GM21529 (cell line): ENCODE measurements around the gene CLDN16.

ENCODE experiments used
- ATAC-seq: cut with Tn5 transposase; IDR thresholded peaks from one replicate; pipeline ENCODE4 v1.9.1; 2021; ENCODE audit not compliant: unreplicated experiment

The CLDN16 gene

DNA sequence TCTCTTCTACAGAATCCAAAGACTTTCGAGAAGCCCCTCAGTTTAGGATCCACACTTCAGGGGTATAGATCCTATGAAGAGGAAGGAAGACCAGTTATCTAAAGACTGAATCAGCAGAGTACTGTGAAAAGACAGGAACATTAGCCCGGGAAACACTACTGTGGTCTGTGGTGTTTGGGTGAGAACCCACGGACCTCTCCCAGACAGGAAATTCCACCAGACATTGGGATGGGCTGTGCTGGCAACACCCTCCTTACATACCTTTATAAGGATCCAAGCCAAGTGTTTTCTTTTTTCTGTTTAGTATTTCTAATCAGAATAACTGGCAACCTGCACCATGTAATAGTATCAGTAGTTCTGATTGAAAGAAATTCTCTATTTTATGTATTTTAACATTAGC, 47.7 kb downstream of the CLDN16 start:
- ATAC-seq, result no peak

DNA sequence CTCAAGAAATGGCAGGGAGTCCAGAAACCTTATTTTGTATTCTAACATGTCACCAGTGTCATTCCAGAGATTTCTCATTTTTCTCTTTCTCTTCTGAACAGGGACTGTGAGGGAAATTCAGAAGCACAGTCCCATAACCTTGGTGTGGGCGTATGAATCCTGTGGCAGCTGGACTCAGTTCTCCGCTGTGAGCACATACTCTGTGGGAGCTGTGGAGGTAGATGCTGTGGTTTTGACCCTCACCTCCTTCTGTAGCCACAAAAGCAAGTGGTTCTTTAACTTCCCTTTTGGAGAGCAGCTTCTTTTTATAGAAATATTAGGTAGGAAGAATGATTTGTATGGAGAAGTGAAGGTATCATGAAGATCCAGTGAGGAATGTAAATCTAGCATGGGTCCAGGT, 48.4 kb downstream of the CLDN16 start:
- ATAC-seq, result no peak

DNA sequence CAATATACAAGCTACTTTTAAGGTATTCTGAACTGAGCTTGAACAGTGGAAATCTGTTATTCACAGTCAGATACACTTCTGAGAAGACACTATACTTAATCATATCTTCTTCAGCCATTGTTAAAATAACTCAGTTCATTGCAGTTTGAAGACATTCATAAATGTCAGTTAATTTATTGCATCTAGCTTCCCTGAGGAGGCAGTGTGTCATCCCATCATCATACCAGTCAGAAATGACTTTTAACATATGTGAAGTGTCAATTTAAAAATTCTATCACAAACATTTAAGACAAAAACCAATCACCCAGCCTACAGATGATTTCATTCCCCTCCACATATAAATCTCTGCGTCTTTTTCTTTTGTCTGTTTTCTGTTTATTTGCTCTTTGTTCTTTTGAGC, 54.3 kb downstream of the CLDN16 start:
- ATAC-seq, result no peak

DNA sequence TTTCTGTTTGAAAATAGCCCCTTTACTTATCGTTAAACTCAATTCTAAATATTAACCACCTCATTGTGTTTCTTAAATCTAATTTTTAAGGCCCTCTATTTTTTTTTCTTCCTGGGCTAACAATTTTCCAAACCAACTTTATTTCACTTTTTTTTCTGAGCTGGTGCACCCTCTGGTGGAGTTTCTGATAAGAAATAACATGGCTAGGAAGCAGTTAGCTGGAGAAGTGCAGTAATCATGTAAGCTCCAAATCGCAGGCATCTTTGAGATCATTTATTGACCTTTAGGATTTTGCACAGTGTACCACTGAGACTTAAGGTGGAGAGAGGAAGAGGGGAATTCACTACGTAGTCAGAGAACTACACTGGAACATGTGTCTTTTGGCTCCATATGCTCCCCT, 55.3 kb downstream of the CLDN16 start:
- ATAC-seq, result no peak

DNA sequence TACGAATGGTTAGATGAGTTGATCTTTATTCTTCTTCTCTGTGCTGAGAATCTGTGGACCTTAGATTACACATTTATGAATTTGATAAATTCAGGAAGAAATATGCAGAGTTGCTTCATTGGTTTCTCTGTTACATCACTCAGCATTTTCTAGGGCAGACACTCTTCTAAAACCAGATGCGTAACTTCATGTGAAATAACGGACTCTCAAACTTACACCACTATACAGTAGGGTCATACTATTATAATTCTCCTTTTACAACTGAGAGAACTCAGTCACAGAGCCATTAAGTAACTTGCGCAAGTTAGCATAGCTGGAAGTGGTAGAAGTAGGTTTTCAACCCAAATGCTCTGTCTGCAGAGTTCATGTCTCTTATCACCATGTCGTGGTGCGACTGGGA, 56.0 kb downstream of the CLDN16 start:
- ATAC-seq, result no peak

DNA sequence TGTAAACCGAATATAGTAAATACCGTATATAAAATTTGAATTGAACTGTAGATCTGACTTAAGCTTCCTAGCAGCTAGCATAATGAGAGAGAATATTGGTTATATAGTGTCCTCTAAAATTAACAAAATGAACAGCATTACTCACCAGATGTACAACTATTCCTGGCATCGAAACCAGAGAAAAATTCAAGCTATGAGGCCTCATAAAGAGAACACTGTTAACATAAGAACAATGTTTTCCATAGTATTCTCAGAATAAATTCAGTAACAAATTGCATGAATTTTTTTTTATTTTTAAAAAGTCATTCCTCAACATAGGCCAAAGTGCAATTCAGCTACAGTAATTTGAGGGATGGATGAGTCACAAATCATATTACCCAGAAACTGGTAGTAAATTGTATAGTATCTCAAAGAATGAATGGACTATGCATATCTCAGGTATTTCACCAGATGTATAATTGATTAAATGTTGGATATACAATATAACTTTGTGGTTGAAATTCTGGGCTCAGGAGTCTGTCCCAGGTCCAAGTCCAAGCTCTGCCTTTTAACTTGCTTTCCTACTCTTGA, 56.7 kb downstream of the CLDN16 start:
- no peak for ATAC-seq

DNA sequence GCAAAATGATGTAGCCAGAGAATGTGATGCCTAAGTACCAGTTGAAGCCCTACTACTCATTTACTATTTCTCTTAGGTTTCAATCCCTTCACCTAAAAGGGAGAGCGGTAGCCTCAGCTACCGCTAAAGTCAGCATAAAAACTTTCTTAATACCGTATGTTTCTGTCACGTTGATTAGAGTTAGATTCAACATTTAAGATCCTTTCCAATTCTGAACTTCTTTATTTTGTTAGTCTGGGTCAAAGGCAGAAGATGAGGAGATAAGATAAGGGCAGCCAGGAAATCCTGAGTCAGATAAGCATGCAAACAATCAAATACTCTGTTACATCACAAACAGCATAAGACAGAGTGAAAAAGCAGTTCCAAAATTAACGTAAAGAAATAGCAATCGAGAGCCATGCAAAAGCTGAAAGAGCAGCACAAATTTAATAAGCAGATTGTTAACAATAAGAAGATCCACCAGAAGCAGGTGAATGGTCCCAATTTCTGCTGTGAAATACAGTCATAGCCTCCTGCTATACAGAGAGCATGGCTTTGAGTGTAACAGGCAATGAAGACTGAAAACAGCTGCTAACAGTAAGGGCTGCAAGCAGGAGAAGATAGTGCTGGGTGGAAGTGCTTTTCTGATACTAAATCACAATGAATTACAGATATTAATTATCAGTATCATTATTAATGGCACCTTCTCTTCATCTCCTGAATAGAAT, 58.8 kb downstream of the CLDN16 start:
- ATAC-seq, result no peak

DNA sequence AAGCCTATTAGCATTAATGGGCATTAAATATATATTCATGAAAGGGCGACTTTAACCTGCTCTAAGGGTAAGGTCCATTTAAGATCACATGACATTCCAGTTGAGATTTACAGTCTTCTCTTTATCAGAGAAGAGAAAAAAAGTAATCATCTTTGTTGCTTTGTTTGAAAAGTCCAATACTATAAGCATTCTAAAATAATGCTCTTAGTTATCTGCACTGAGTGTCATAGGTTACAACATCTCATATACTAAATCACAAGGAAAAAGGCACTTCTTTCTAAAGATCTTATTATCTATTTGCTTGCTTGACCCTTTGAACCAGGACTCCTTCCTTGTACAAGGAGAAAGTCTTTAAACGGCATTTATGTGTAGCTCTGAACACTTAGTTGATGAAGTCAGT, 60.3 kb downstream of the CLDN16 start:
- ATAC-seq, result no peak

DNA sequence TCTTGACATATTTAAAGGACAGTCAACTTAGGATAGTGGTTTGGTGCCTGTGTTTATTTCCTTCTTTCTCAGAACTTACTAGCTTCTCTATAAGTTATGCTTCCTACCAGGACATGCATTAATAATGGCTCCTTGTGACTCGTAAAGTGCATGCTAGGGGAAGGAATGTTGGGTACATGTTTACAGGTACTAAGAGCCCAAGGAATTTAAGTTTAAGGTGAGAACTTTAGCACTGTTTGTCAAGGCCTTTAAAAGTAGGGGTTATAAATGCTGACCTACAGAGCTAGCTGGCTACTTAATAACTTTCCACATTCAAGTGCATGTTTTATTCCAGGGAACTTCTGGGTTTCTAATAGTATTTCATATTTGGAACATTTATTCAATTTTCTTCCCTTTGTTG, 61.8 kb downstream of the CLDN16 start, which contains the start of gene TMEM207:
TSS of gene TMEM207 (minus strand) at position 101 of the 400 bp plus-strand sequence. CDS start at position 9, 92 bp downstream.
- no peak for ATAC-seq

DNA sequence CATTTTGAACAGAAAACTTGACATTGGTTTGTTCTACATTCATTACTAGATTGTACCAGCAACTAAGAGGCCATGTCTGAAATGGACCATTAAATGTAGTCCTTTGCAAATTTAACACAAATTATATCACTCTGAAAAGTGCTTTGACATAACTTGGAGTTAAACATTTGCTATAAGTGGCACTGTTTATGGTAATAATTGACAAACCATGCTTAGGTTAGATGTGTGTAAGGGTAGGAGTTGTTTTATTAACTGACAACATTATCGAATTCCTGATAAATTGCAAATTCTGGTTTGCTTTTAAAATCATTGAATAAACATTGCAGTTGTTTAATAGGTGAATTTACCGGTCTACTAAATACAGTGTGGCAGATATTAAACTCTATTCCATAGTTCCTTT, 67.9 kb downstream of the CLDN16 start:
- ATAC-seq, result no peak

DNA sequence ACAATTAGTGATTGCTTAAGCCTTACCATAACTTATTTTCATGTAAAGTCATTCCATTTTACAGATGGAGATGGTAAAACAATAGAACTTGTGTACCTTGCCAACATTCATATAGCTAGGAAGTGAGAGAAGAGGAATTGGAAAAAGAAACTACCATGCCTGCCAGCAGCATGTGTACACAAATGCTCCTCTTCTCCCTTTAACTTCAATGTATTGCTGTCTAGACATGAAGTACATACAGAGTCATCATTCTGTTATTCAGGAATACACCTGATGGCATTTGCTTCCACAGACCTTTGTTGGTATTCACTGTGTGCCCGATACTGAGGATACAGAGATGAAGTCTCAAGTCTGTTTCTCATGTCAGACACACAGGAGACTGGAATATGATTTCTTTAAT, 68.8 kb downstream of the CLDN16 start:
- no peak for ATAC-seq

DNA sequence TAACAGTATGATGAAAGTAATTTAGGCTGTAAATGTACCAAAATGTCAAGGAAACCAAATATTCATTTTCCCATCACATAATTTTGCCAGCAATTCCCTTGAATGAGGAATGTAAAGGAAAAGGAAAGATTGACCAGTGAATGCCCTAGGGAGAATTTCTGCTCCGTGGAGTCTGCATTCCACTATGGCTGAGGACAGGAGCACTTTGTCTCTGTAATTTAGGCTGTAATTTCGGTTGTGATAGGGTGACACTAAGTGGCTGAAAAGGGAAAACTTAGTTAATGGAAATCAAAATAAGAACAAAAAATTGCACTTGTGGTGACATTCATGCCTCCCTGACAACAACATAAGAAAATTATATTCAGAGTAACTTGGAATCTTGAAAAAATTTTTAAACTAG, 70.1 kb downstream of the CLDN16 start:
- no peak for ATAC-seq
